KMS-11 (cell line): ENCODE data around the gene EMC7.
"Not testable (repeated sequence)": the region's sequence is repeated elsewhere in the genome, so short reads cannot be mapped to it uniquely, and the experiment has no call there.

Experiments used
- H2AFZ ChIP-seq: fragments of 200-600 bp; sonication (generic); 2 replicates; pipeline ENCODE4 v1.6.1; 2016; ENCODE audit warnings: antibody characterized with exemption, mixed run types, low read depth
- H3K27ac ChIP-seq: fragments of 200-600 bp; sonication (generic); 2 replicates; pipeline ENCODE4 v1.6.1; 2016; ENCODE audit warnings: mild to moderate bottlenecking, mixed run types
- H3K27me3 ChIP-seq: fragments of 200-600 bp; sonication (generic); 2 replicates; pipeline ENCODE4 v1.6.1; 2017; ENCODE audit warnings: mild to moderate bottlenecking, low read depth, mixed run types, moderate library complexity; ENCODE audit not compliant: insufficient read depth
- H3K36me3 ChIP-seq: fragments of 200-600 bp; sonication (generic); 2 replicates; pipeline ENCODE4 v1.6.1; 2017; ENCODE audit warnings: mild to moderate bottlenecking, mixed run types; ENCODE audit not compliant: insufficient read depth
- H3K4me1 ChIP-seq: fragments of 200-600 bp; sonication (generic); 2 replicates; pipeline ENCODE4 v1.6.1; 2016; ENCODE audit warnings: mild to moderate bottlenecking, low read depth, mixed run types; ENCODE audit not compliant: poor library complexity, severe bottlenecking
- H3K4me2 ChIP-seq: fragments of 200-600 bp; sonication (generic); 2 replicates; pipeline ENCODE4 v1.7.0; 2016; ENCODE audit warnings: mild to moderate bottlenecking, mixed run types
- H3K4me3 ChIP-seq: fragments of 200-600 bp; sonication (generic); IDR thresholded peaks from 2 replicates; pipeline ENCODE4 v1.6.1; 2017; ENCODE audit warnings: low read depth, low read length, mixed read lengths; ENCODE audit not compliant: insufficient read depth
- H3K79me2 ChIP-seq: fragments of 200-600 bp; sonication (generic); 2 replicates; pipeline ENCODE4 v1.6.1; 2016; ENCODE audit warnings: low read depth, mixed run types; ENCODE audit not compliant: insufficient read depth
- H3K9ac ChIP-seq: fragments of 200-600 bp; sonication (generic); 2 replicates; pipeline ENCODE4 v1.6.1; 2016; ENCODE audit warnings: mild to moderate bottlenecking, mixed run types
- H4K20me1 ChIP-seq: fragments of 200-600 bp; sonication (generic); 2 replicates; pipeline ENCODE4 v1.6.1; 2016; ENCODE audit warnings: mild to moderate bottlenecking, mixed run types; ENCODE audit not compliant: insufficient read depth
- CTCF ChIP-seq: fragments of 200-600 bp; sonication (generic); conservative IDR thresholded peaks from 2 replicates; pipeline ENCODE4 v1.6.1; 2017; ENCODE audit warnings: low read depth, mild to moderate bottlenecking, antibody characterized with exemption, low read length, moderate library complexity, mixed read lengths

The EMC7 gene

GRCh38 chr15:34128898-34129297, 27.2 kb upstream of the EMC7 start:
- H3K36me3 ChIP-seq = no peaks in the 10 kb centered on the region
- H2AFZ ChIP-seq = no peak overlapping the region
- no peaks in the 10 kb centered on the region for H4K20me1 ChIP-seq
- H3K27ac ChIP-seq = no peak overlapping the region
- H3K79me2 ChIP-seq = no peaks in the 10 kb centered on the region
- TF ChIP-seq CTCF = no peak
- no peak overlapping the region for H3K4me3 ChIP-seq
- no peak overlapping the region for H3K9ac ChIP-seq
- H3K4me1 ChIP-seq = no peaks in the 10 kb centered on the region
- H3K4me2 ChIP-seq = no peak overlapping the region
- H3K27me3 ChIP-seq = no peaks in the 10 kb centered on the region

DNA sequence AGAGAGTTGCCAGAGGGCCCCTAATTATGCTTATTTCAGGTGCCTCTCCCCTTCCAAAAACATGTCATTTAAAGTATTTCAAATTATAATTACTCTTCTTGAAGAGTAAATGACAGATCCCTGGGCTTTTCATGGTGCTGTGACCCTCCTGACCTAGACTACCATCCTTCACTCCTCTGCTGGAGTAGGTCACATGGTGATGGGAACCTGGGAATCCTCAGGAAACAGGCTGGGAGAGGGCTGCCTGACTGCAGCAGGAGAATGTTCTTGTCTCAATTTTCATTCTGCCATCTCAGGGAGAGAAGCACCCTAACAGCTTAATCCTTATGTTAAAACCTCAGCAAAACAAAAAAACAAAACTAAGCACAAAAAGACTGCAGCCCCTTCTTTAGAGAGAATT, 24.9 kb upstream of the EMC7 start:
- Histone ChIP-seq H3K36me3 (no peaks in the 10 kb centered on the region), H2AFZ (no peak overlapping the region), H3K4me3 (no peak overlapping the region), H3K4me2 (no peak overlapping the region), H3K27me3 (no peaks in the 10 kb centered on the region), H4K20me1 (no peaks in the 10 kb centered on the region), H3K27ac (no peak overlapping the region), H3K79me2 (no peaks in the 10 kb centered on the region), H3K9ac (no peak overlapping the region), H3K4me1 (no peaks in the 10 kb centered on the region)
- no peak for TF ChIP-seq CTCF

- no peaks in the 10 kb centered on the region for H3K4me1 ChIP-seq
- H2AFZ ChIP-seq = no peak overlapping the region
- no peak overlapping the region for H3K9ac ChIP-seq
- H3K27me3 ChIP-seq = no peaks in the 10 kb centered on the region
- no peaks in the 10 kb centered on the region for H3K36me3 ChIP-seq
- no peak overlapping the region for H3K4me3 ChIP-seq
- no peak for TF ChIP-seq CTCF
- no peaks in the 10 kb centered on the region for H4K20me1 ChIP-seq
- no peak overlapping the region for H3K27ac ChIP-seq
- no peak overlapping the region for H3K4me2 ChIP-seq
- no peaks in the 10 kb centered on the region for H3K79me2 ChIP-seq
These were observed 24.3 kb upstream of the EMC7 start for GRCh38 chr15:34125945-34126344.

- Histone ChIP-seq H3K27me3 (no peaks in the 10 kb centered on the region), H3K9ac (no peak overlapping the region), H3K36me3 (no peaks in the 10 kb centered on the region), H3K4me3 (no peak overlapping the region), H2AFZ (no peak overlapping the region), H3K4me2 (no peak overlapping the region), H4K20me1 (no peaks in the 10 kb centered on the region), H3K4me1 (no peaks in the 10 kb centered on the region), H3K79me2 (no peaks in the 10 kb centered on the region), H3K27ac (no peak overlapping the region)
- TF ChIP-seq CTCF = no peak
These were observed 23.0 kb upstream of the EMC7 start for GRCh38 chr15:34124651-34125050.

- no peaks in the 10 kb centered on the region for H3K4me1 ChIP-seq
- no peak overlapping the region for H3K9ac ChIP-seq
- H3K27ac ChIP-seq = no peak overlapping the region
- no peak overlapping the region for H3K4me3 ChIP-seq
- TF ChIP-seq CTCF = no peak
- no peak overlapping the region for H3K4me2 ChIP-seq
- H2AFZ ChIP-seq = no peak overlapping the region
- H3K79me2 ChIP-seq = no peaks in the 10 kb centered on the region
- H3K27me3 ChIP-seq = no peaks in the 10 kb centered on the region
- no peaks in the 10 kb centered on the region for H4K20me1 ChIP-seq
- H3K36me3 ChIP-seq = no peaks in the 10 kb centered on the region
These were observed 21.1 kb upstream of the EMC7 start for GRCh38 chr15:34122771-34123183.

DNA sequence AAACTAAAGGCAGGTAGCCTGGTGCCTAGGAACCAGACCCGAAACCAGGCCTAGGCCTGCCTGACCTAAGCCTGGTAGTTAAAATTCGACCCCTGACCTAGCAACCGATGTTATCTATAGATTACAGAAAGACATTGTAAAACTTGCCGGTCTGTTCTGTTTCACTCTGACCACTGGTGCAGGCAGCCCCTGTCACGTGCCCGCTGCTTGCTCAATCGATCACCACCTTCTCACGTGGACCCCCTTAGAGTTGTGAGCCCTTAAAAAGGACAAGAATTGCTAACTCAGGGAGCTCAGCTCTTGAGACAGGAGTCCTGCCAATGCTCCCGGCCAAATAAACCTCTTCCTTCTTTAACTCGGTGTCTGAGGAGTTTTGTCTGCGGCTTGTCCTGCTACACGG, 20.1 kb upstream of the EMC7 start:
- not testable (repeated sequence) for H3K36me3 ChIP-seq, H3K4me3 ChIP-seq, H4K20me1 ChIP-seq, H3K4me2 ChIP-seq, H3K27ac ChIP-seq, H2AFZ ChIP-seq, H3K4me1 ChIP-seq, H3K9ac ChIP-seq, H3K79me2 ChIP-seq, H3K27me3 ChIP-seq

DNA sequence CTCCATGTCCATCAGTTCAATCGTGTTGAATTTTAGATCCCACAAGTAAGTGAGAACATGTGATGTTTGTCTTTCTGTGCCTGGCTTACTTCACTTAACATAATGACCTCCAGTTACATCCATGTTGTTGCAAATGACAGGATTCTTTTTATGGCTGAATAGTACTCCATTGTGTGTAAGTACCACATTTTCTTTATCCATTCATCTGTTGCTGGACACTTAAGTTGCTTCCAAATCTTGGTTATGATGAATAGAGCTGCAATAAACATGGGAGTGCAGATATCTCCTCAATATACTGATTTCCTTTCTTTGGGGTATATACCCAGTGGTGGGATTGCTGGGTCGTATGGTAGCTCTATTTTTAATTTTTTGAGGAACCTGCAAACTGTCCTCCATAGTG, 18.8 kb upstream of the EMC7 start:
- H3K4me2 ChIP-seq, H3K36me3 ChIP-seq, H3K27me3 ChIP-seq, H2AFZ ChIP-seq, H4K20me1 ChIP-seq, H3K27ac ChIP-seq, H3K4me3 ChIP-seq, H3K79me2 ChIP-seq, H3K4me1 ChIP-seq, H3K9ac ChIP-seq: not testable (repeated sequence)
